Esophagus squamous epithelium (tissue), 4 donors: ENCODE results near the gene ABHD4.

Source experiments
- CTCF ChIP-seq, 6 experiments: fragments of 450-650 bp in 4 of 6; fragments of 200-600 bp in 2 of 6; sonication (generic) in 2 of 6; IDR thresholded peaks; one replicate each; pipeline ENCODE4 v1.5.1; 2016 to 2019; ENCODE audit warnings: antibody characterized with exemption in 6 of 6, mild to moderate bottlenecking in 4 of 6, moderate library complexity in 4 of 6
- POLR2A ChIP-seq, 4 donors: fragments of 450-650 bp; IDR thresholded peaks; one replicate each; pipeline ENCODE4 v1.6.1; 2017; ENCODE audit warnings: antibody characterized with exemption in 4 of 4, mild to moderate bottlenecking in 4 of 4, moderate library complexity in 3 of 4

GRCh38 chr14:22656945-22657731, 59.0 kb downstream of the ABHD4 start:
- TF ChIP-seq CTCF (IDR thresholded peaks at IDR 0.05) (no peak), POLR2A (IDR thresholded peaks at IDR 0.05) (no peak)
